ENCODE results near the gene NDE1. TPM values are rescaled to one million over a fixed set of nuclear protein-coding genes. Genes with fewer than 3 reads are reported as not detected.
"Not testable (repeated sequence)": the region's sequence is repeated elsewhere in the genome, so short reads cannot be mapped to it uniquely, and the experiment has no call there.

NDE1 gene
- total and polyA plus RNA-seq, 12 donors, result 3.1 to 21.6 (median 14.7) TPM

DNA sequence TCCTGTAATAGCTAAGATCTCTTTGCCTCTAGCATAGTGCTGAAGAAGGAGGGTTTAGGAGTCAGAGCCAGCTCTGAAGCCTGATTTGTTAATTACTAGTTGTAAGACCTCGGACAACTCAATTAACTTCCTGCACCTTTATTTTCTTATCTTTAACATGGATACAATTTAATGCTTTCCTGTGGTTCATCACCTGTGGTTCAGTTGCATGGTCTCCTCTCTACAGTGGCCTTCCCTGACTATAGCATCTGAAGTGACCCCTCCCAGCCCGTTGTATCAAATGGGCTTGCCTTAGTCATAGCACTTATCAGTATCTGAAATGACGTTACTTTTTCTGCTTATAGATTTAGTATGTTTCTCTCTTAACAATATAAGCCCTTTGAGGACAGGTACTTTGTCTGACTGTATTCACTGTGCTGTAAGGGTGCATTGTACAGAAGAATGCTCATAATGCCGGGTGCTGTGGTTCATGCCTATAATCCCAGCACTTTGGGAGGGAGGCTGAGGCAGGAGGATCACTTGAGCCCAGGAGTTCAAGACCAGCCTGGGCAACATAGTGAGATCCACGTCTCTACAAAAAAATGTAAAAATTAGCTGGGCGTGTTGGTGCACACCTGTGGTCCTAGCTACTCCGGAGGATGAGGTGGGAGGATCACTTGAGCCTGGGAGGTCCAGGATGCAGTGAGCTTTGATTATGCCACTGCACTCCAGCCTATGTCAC, 2.6 kb upstream of the NDE1 start:
- H3K36me3 ChIP-seq (replicated peaks in 1 of 2), result no peaks in the 10 kb centered on the region
- DNase-seq, result peak in 1 of 7 donors; percentile 18
- no peaks in the 10 kb centered on the region for H3K27me3 ChIP-seq
- no peak overlapping the region for H3K4me3 ChIP-seq
- intact Hi-C loops (cut with DNase I), result no loop called here
- peaks cover 0 to 24% of the 10 kb centered on the region in 2 donors for H3K4me1 ChIP-seq (replicated peaks in 1 of 2)
- no peak overlapping the region for H3K27ac ChIP-seq
- WGBS, 4 donors, result 65 to 76% (median 68%) methylated on average over 7 of the region's 7 CpGs
- H3K9me3 ChIP-seq (replicated peaks in 1 of 3), result no peaks in the 10 kb centered on the region
- TF ChIP-seq POLR2A (IDR thresholded peaks at IDR 0.05), result no peak
- TF ChIP-seq CTCF (IDR thresholded peaks at IDR 0.05), result no peak

- peak in 1 of 7 donors; percentile 9 for DNase-seq
- 86 to 91% (median 87%) methylated on average over 9 of the region's 9 CpGs for WGBS, 4 donors
- Histone ChIP-seq H3K27ac (no peak overlapping the region), H3K9me3 (replicated peaks in 1 of 3) (no peaks in the 10 kb centered on the region), H3K27me3 (no peaks in the 10 kb centered on the region), H3K4me3 (no peak overlapping the region), H3K36me3 (replicated peaks in 1 of 2) (no peaks in the 10 kb centered on the region), H3K4me1 (replicated peaks in 1 of 2) (peaks cover 0 to 24% of the 10 kb centered on the region in 2 donors)
- intact Hi-C loops (cut with DNase I), result no loop called here
- TF ChIP-seq CTCF (IDR thresholded peaks at IDR 0.05), result no peak
- no peak for TF ChIP-seq POLR2A (IDR thresholded peaks at IDR 0.05)
Measured at GRCh38 chr16:15648135-15648730, 1.8 kb upstream of the NDE1 start.

GRCh38 chr16:15649311-15649710, 734 bp upstream of the NDE1 start:
- DNase-seq; intact Hi-C loops (cut with DNase I); H3K9me3 ChIP-seq (replicated peaks in 1 of 3); H3K36me3 ChIP-seq (replicated peaks in 1 of 2); H3K27me3 ChIP-seq: not testable (repeated sequence)
- Histone ChIP-seq H3K4me3 (peak overlapping the region in 1 of 4 donors; percentile 83), H3K27ac (peak overlapping the region in 2 of 5 donors; percentile 4 to 91), H3K4me1 (replicated peaks in 1 of 2) (peaks cover 0 to 16% of the 10 kb centered on the region in 2 donors)
- 56 to 63% (median 61%) methylated on average over 17 of the region's 17 CpGs for WGBS, 4 donors

DNA sequence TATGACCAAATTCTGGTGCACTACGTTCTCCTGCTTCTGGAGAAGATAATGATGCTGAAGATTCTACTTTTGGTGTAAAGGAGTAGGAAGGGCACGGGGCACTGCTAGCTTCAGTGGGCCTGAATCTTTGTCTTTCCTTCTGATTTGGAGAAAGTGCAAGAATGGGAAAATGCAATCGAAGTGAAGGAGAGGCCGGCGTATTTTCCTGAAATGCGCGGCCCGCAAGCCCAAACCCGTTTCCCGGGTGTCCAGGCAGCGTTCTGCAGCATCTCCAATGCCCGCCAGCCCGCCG, 372 bp upstream of the NDE1 start:
- intact Hi-C loops (cut with DNase I), result no loop called here
- H3K4me3 ChIP-seq, result peak overlapping the region in 1 of 4 donors; percentile 83
- H3K27ac ChIP-seq, result peak overlapping the region in 3 of 5 donors; percentile 4 to 91 (median 56)
- no peak for TF ChIP-seq CTCF (IDR thresholded peaks at IDR 0.05)
- TF ChIP-seq POLR2A (IDR thresholded peaks at IDR 0.05), result no peak
- H3K36me3 ChIP-seq (replicated peaks in 1 of 2), result no peaks in the 10 kb centered on the region
- DNase-seq, result no peak
- WGBS, 4 donors, result 0 to 1% (median 0%) methylated on average over 9 to 14 of the region's 14 CpGs
- H3K9me3 ChIP-seq (replicated peaks in 1 of 3), result no peaks in the 10 kb centered on the region
- H3K4me1 ChIP-seq (replicated peaks in 1 of 2), result peaks cover 0 to 15% of the 10 kb centered on the region in 2 donors
- H3K27me3 ChIP-seq, result no peaks in the 10 kb centered on the region
